Stimulated activated CD8-positive, alpha-beta memory T cell treated with anti-CD3 and anti-CD28 coated beads, Interleukin-15, amount 100 ng/mL, for 24 hours (primary cell): ENCODE results near the gene TMEM208.

Experiments
- DNase-seq: peaks from one replicate; pipeline ENCODE4 v3.0.0-alpha.2; 2020; ENCODE audit warnings: low read depth

TMEM208 gene

DNA sequence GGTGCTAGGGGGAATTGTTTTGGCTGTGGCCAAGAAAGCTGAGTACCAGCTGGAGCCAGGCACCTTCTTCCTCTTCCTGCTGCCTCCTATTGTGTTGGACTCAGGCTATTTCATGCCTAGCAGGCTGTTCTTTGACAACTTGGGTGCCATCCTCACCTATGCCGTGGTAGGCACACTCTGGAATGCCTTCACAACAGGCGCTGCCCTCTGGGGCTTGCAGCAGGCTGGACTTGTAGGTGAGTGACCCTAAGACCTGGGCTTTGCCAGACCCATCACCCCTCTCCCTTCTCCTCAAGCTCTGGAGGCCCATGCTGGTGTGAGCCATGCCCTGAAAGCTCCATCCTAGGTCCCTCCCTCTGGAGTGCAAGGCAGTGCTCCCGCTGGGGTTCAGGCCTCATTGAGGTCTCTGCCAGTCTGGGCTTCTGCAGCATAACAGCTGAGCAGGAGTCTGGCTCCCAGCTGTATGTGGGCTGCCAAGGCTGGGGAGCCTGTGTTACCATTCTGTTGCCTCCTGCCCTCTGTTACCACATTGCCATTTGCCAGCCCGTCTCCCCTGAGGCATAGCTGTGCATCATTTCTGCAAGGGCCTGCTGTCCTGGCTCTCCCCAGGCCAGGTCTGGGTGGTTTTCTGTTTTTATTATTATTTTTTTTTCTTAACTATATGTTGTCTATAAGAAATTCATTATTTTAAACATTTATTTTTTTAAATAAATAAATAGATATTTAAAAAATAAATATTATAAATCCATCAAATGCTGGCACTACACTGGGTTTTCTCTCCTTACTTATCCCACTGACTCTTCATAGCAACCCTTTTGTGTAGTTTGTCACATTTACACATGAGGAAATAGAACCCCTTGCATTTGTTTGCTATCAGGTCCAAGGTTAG is 25.9 kb downstream of the TMEM208 start:
- DNase-seq = no peak

DNA sequence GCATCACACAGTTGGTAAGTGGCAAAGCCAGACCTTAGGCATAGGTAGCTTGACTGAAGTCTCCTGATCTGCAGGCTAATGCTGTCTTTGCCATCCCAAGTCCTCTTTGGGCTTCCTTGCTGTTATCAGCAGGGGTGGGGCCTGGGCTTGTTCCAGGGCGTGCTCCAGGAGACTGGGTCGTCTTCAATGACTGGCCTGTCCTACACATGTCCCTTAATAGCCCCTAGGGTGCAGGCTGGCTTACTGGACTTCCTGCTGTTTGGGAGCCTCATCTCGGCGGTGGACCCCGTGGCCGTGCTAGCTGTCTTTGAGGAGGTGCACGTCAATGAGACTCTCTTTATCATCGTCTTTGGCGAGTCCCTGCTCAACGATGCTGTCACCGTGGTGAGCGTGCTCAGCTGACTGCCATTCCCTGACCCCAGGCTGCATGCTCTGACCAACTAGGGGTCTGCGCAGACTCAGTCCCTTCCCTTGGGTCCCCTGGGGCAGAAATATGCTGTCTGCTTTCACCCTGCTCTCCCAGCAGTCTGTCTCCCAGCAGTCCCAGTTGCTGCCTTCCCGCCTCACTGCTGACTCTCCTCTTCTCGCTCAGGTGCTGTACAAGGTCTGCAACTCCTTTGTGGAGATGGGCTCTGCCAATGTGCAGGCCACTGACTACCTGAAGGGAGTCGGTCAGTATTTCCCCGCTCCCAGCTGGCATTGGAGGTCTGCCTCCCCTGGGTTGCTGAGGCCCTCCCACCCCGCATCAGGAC is 28.0 kb downstream of the TMEM208 start:
- DNase-seq = no peak

DNA sequence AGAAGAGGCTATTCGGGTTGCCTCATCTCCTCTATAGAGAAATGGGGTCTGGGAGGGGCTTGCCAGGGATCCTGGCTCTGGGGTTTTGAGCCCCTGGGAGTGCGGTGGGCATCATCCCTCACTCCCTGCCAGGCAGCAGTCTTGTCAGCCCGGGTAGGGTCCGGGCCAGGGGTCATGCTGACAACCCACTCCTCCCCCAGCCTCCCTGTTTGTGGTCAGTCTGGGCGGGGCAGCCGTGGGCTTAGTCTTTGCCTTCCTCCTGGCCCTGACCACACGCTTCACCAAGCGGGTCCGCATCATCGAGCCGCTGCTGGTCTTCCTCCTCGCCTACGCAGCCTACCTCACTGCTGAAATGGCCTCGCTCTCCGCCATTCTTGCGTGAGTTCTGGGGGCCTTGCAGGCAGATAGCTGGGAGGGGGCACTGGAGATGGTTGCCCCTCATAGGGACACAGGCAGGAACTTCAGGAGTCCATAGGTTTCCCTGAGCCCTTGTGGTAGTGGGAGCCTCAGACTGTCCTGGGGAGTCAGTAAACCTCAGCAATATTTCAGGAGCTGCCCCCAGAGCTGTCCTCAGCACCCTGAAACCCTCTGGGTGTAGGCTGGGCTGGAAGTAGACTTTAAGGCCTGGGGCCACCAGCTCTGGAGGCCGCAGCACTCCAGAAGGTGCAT is 28.8 kb downstream of the TMEM208 start:
- no peak for DNase-seq

DNA sequence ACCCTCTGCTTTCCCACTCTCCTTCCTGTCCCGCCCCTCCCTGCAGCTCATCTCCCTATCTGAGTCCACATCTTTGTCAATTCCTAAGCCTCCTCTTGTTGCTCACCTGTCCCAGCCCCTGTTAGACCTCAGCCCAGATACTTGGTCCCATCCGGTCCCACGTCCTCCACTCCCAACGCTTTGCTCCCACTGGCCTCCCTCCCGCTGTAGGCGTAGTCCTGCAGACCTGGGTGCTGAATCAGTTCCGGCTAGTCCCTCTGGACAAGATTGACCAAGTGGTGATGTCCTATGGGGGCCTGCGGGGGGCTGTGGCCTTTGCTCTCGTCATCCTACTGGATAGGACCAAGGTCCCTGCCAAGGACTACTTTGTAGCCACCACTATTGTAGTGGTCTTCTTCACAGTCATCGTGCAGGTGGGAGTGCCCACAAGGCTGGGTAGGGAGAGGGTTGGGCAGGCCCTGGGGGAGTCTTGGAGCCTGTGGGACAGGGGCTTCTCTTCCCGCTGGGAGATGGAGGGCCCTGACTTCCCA is 29.8 kb downstream of the TMEM208 start:
- DNase-seq = no peak

DNA sequence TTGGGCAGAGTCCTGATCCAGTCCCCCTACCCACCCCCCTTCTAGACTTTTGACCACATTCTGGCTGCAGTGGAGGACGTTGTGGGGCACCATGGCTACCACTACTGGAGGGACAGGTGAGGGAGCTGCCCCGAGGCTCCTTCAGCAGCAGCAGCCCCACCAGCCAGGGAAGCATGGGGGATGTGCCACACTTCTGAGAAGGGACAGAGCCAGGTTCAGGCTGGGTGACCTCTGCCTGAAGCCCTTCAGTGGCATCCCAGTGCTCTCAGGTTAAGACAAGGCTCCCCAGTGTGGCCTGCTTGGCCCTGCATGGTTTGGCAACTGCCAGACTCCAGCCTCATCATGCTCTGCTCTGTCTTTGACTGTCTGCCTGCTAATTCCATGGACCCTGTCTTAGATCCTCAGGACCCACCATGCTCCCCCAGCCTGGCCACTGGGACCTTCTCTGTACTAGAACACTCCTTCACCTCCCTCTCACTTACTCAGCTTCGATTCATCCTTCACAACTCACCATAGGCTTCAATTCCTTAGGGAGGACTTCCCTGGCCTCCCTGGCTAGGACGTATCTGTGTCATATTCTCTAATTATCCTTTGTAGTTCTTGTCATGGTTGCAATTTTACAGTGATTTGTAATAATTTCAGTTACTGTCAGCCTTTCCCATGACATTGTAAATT is 30.7 kb downstream of the TMEM208 start:
- no peak for DNase-seq

DNA sequence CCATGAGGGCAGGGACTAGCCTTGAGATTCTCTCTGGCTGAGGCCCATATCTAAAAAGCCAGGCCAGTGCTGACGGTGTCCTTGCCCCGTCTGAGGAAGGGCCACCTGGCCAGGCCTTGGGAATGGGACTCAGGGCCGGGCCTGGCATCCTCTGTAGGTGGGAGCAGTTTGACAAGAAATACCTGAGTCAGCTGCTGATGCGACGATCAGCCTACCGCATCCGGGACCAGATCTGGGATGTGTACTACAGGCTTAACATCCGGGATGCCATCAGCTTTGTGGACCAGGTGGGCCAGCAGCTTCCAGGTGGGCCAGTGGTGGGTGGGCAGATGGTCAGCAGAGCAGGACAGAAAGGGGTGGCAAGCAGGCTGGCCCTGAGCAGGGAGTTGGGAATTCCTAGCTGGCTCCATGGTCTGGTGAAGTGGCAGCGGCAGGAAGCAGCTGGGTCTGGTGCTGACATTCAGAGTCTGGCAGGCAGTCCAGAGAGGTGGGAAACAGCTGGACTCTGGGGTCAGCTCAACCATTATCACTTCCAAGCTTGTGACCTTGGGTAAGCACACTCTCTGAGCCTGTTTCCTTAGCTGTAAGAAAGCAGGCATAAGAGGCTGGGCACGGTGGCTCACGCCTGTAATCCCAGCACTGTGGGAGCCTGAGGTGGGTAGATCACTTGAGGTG is 31.4 kb downstream of the TMEM208 start:
- no peak for DNase-seq

DNA sequence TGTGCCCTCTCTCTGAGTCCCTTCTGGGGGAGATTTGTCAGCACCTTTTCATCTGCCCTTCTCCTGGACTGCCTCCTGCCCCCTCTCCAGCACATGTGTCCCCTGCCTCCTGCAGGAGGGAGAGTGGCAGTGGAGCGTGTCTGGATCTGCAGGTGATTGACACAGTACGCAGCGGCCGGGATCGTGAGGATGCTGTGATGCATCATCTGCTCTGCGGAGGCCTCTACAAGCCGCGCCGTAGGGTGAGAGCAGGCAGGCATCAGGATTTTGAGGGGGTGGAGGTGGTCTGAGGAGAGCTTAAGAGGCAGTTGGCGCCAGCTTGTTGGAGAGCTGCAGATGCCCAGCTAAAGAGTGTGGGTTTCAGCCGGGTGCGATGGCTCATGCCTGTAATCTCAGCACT is 32.8 kb downstream of the TMEM208 start:
- DNase-seq = no peak

DNA sequence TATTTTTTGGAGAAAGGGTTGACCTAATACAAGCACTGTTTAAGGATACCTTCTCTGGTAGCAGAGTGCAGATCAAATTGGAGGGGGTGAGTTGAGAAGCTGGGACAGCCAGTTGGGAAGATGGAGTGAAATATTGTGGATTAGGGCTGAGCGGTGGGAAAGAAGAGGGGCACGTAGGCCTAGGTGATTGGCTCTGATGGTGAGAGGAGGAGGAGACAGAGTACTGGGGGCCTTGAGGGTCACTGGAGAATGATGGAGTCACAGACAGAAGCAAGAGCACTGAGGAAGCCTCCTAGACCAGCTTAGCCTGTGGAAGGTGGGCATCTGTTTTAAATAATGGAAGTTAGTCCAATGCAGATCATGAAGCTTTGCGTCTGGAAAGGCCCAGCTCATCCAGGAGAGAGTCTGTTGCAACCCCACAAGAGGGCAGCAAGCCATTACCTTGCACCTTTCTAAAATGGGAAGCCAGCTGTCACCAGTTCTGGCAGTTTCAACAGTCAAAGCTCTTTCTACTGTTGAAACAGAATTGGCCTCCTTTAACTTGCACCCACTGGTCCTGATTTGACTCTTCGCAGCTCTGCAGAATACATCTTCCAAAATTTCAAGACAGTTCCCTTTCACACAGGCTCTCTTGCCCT is 33.6 kb downstream of the TMEM208 start:
- DNase-seq = no peak

DNA sequence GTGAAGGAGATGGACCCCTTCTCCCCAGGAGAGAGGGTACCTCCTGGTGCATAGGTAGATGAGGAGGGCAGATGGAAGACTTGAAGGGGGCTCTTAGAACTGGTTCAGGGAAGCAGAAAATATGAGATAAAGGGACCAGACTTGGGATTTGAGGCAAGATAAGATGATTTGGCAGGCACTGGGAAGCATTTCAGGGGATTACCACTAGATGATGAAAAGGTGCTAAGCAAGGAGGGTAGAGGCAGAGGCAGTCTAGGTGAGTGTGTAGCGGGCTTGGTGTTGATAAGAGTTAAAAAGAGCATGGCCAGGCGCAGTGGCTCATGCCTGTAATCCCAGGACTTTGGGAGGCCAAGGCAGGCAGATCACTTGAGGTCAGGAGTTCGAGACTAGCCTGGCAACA is 36.3 kb downstream of the TMEM208 start:
- no peak for DNase-seq

DNA sequence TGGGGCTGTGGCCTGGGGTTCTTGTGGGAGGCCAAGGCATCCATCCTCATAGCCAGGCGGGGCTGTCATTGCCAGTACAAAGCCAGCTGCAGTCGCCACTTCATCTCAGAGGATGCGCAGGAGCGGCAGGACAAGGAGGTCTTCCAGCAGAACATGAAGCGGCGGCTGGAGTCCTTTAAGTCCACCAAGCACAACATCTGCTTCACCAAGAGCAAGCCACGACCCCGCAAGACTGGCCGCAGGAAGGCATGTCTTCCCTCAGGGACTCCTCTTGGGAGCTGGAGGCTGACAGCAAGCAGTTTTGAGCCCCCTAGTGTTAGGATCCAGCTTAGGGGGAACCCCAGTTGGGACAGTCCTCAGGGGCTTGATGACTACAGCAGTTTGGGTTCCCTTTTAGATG is 37.3 kb downstream of the TMEM208 start:
- no peak for DNase-seq

DNA sequence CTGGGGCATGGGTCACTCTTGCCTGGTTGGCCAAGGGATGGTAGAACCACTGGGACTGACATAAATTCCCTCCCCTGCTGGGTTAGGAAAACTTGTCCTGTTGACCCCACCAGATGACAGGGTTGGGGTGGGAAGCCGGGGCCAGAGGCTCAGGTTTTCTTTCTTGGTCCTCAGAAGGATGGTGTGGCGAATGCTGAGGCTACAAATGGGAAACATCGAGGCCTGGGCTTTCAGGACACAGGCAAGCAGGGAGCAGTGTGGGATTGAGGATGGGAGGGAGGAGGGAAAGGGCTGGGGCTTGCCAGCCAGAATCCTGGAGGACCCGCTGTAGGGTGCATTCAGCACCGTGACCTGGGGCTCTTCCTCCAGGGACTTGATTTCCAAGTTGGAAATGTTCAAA is 37.9 kb downstream of the TMEM208 start:
- DNase-seq = no peak

DNA sequence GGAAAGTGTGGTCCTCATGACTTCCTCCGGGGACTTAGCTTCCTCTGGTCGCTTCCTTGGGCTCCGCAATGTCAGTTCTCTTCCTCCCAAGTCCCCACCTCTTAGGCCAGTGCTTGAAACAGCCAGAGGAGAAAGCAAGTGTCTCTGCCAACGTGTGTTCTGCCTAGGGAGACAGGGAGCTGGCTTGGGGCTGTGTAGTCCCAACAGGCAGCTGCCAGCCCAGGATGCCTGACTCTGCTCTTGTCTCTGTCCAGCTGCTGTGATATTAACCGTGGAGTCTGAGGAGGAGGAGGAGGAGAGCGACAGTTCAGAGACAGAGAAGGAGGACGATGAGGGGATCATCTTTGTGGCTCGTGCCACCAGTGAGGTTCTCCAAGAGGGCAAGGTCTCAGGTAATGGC is 38.9 kb downstream of the TMEM208 start:
- no peak for DNase-seq

DNA sequence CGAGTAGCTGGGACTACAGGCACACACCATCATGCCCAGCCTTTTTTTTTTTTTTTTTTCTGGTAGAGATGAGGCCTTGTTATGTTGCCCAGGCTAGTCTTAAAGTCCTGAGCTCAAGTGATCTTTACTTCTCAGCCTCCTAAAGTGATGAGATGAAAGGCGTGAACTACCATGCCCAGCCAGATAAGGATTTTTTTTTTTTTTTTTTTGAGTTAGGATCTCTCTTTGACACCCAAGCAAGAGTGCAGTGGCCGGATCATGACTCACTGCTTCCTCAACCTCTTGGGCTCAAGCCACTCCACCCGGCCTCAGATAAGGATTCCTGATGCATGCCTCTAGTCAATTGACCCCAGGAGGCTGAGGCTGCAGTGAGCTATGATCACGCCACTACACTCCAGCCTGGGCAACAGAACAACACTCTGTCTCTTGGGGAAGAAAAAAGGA is 41.2 kb downstream of the TMEM208 start:
- DNase-seq = no peak

DNA sequence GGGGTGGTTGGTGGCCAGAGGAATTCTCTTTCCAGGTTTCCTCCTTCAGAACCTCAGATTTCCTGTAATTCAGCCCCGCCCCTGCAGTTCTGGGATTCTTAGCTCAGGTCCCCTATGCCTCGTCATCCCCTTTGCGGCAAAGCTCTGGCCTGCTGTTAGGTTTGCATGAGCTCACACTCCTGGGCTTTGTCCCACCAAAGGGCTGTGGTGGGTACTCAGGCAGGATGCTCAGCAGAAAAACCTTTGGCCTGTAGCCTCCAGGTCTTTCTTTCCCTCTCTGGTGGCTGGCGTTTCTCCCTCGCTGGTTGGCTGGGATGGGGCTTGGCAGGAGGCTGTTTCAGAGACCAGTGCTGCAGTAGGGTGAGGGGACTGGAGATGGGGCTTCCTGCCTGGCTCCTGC is 42.8 kb downstream of the TMEM208 start:
- DNase-seq = no peak

DNA sequence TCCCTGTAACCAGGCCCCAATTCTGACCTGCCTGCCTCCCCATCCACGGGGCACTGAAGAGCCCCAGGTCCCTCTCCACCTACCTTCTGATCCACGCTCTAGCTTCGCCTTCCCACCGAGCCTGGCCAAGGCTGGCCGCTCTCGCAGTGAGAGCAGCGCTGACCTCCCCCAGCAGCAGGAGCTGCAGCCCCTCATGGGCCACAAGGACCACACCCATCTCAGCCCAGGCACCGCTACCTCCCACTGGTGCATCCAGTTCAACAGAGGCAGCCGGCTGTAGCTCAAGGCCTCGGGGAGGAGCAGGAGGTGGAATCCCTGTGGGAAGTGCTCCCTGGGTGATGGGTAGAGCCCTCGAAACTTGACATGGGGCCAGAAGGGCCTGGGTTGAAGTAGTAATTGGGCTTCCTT is 44.0 kb downstream of the TMEM208 start:
- no peak for DNase-seq

DNA sequence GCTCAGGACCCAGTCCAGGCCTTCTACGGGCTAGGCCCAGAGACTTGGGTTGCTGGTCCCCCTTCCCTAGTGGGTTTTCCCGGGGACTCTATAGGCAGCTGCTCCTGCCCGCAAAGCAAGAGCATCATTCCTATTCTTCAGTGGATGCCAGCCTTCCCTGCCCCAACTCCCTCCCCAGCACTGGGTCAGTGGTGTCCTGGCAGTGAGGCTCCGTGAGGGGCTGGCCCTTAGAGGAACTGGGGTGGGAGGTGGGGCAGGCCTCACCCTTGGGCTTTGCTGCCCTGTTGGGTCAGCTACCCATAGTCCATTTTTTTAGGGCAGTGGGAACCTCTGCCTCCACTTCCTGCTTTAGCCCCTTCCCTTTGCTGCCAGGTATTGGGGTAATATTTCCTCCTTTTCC is 44.5 kb downstream of the TMEM208 start:
- DNase-seq = no peak

DNA sequence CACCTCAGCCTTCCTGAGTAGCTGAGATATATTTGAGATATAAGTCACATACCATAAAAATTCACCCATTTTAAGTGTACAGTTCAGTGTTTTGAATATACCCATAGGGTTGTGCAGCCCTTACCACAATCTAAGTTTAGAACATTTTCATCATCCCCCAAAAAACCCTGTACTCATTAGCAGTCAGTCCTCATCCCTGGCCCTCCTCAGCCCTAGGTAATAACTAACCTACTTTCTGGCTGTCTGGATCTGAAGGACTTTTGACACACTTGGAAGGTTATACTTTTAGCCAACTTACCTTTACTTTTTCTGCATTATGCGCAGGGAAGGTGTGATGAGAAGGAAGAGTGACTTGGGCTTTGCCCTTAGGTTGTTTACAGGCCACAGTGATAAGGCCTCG is 48.4 kb downstream of the TMEM208 start:
- no peak for DNase-seq

DNA sequence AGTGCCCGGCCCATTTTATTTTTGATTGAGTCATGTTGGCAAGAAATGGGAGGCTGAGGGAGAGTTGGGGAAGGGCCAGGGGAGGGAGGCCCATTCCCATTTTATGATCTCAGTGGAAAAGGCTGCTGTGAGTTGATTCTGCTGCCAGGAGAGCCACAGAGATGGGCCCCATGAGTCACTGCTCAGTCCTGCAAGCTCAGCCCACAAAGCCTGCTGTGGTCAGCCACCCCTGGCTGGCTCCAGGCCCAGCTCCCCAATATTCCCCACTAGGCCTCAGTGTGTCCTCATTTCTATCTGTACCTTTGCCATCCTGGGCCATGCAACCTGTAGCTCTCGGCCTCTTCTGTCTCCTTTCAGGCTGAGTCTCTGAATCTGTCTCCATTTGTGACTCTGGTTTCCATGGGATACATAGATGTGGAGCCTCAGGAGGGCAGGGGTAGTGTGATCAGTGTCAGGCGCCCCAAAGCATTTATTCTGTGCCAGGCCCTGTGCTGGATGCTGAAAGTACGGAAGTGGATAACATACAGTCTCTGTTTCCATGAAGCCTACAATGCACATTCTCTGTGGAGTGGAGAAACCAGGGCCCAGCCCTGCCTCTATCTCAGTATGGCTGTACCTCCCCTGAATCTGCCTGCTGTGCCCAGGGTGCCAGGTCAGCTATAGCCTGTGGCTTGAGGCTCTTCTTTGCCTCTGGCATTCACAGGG is 50.5 kb downstream of the TMEM208 start:
- no peak for DNase-seq

DNA sequence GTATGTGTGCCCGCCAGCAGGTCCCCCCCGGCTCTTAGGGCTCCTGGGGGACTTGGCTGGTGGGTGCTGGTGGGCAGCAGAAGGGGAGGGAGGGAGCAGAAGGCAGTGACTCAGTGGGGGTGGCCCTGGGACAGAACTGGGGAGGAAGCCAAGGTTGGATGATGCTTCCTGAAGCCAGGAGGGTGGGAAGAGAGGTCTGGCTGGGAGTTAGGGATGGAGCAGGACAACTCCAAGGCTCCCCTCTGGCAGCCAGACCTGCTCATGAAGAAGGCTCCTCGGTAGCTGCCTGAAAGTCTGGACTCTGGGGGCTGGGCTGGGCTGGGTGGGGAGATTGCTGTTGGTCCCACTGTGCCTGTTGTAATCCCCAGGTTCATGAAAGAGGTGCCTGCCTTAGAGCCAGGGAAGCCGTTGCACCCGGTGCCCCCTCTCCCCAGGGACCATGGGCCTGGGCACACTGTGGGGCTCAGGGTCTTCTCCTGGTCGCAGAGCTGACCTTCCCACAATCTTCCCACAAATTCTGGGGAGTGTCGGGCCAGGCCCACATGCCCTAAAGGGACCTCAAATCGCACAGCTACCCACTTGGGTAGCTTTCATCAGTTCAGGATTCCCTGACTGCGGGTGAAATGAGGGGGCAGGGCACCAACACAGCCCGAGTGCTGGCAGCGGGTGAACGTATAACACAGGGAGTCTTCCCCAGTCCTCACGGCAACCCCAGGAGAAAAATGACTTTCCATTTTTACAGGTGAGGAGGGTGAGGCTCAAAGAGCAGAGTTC is 51.3 kb downstream of the TMEM208 start:
- no peak for DNase-seq
